GM12878 (cell line): ENCODE measurements around the gene ZNF618. TPM values are rescaled to one million over a fixed set of nuclear protein-coding genes. Genes with fewer than 3 reads are reported as not detected.

ENCODE experiments used
- ATAC-seq: fragments of 200-7000 bp; cut with Tn5 transposase; 3 replicates; pipeline ENCODE4 v1.9.1; 2020; ENCODE audit warnings: mild to moderate bottlenecking, moderate library complexity
- BruUV-seq: library from RNA; stranded (reverse); fragments of 400-500 nt; replicated peaks from 2 replicates; lab custom pipeline; 2021; lab: Mats Ljungman, UMichigan
- CTCF ChIA-PET: fragments of 300-600 bp; sonication (Branson Sonifier 250); formaldehyde crosslinking; extraction: SDS; loops from one replicate; lab custom pipeline; 2021; ENCODE audit warnings: inconsistent platforms; lab: Yijun Ruan, JAX
- POLR2A ChIA-PET: fragments of 350-600 bp; formaldehyde crosslinking; extraction: SDS; loops from one replicate; lab custom pipeline; 2021; ENCODE audit warnings: inconsistent platforms; lab: Charles Lee
- RAD21 ChIA-PET: fragments of 300-600 bp; sonication (Branson Sonifier 250); formaldehyde crosslinking; loops from one replicate; lab custom pipeline; 2023; ENCODE audit warnings: antibody characterized with exemption; ENCODE audit not compliant: unreplicated experiment; lab: Charles Lee
- SMC1A ChIA-PET: fragments of 300-600 bp; sonication (Branson Sonifier 250); formaldehyde crosslinking; loops from one replicate; lab custom pipeline; 2023; ENCODE audit not compliant: unreplicated experiment, uncharacterized antibody; lab: Charles Lee
- DNase-seq: peaks from one replicate; pipeline ENCODE4 v3.0.0-alpha.2; 2011; ENCODE audit warnings: low read depth, low spot score
- FAIRE-seq: peaks from 3 replicates; lab custom pipeline; 2011; peaks lifted over from hg19 to GRCh38; lab: Jason Lieb, UNC
- H2AFZ ChIP-seq: 2 replicates; pipeline ENCODE4 v1.6.0; 2011; ENCODE audit warnings: low read depth, low read length, control low read depth; ENCODE audit not compliant: control insufficient read depth
- H3K27ac ChIP-seq: 2 replicates; pipeline ENCODE4 v1.5.1; 2011; ENCODE audit warnings: control low read depth; ENCODE audit not compliant: control insufficient read depth, insufficient read depth
- H3K27me3 ChIP-seq, 2 experiments: replicated peaks in 1 of 2; 2 replicates each; pipeline versions ENCODE4 v1.6.0 to v1.6.1; 2011; ENCODE audit warnings: low read length in 1 of 2; ENCODE audit not compliant: control insufficient read depth in 2 of 2, insufficient read depth in 2 of 2
- H3K36me3 ChIP-seq, 2 experiments: 2 replicates each; pipeline ENCODE4 v1.5.1; 2011; ENCODE audit warnings: low read length in 1 of 2; ENCODE audit not compliant: control insufficient read depth in 2 of 2, insufficient read depth in 2 of 2
- H3K4me1 ChIP-seq: 2 replicates; pipeline ENCODE4 v1.6.1; 2011; ENCODE audit warnings: mild to moderate bottlenecking, low read length, moderate library complexity, mixed read lengths; ENCODE audit not compliant: control insufficient read depth, insufficient read depth
- H3K4me2 ChIP-seq: 2 replicates; pipeline ENCODE4 v1.6.0; 2011; ENCODE audit warnings: control low read depth; ENCODE audit not compliant: control insufficient read depth, insufficient read depth
- H3K4me3 ChIP-seq: fragments of 200-600 bp; sonication (generic); 2 replicates; pipeline ENCODE4 v1.5.1; 2016
- H3K79me2 ChIP-seq: 2 replicates; pipeline ENCODE4 v1.6.0; 2011; ENCODE audit warnings: low read length; ENCODE audit not compliant: control insufficient read depth, insufficient read depth
- H3K9ac ChIP-seq: 2 replicates; pipeline ENCODE4 v1.8.0; 2011; ENCODE audit warnings: low read length, control low read depth, mixed read lengths; ENCODE audit not compliant: control insufficient read depth, insufficient read depth
- H3K9me3 ChIP-seq: replicated peaks from 3 replicates; pipeline ENCODE4 v1.5.1; 2011; ENCODE audit warnings: mild to moderate bottlenecking, low read length; ENCODE audit not compliant: control insufficient read depth, insufficient read depth
- H4K20me1 ChIP-seq: 2 replicates; pipeline ENCODE4 v1.6.0; 2011; ENCODE audit not compliant: control insufficient read depth, insufficient read depth
- DPF2 ChIP-seq: fragments of 450-650 bp; IDR thresholded peaks from 2 replicates; pipeline ENCODE4 v1.6.1; 2017; ENCODE audit warnings: mild to moderate bottlenecking
- E4F1 ChIP-seq: fragments of 450-650 bp; IDR thresholded peaks from 2 replicates; pipeline ENCODE4 v1.6.1; 2018; ENCODE audit warnings: borderline replicate concordance, mild to moderate bottlenecking; ENCODE audit not compliant: partially characterized antibody
- EED ChIP-seq: sonication (generic); IDR thresholded peaks from 2 replicates; pipeline ENCODE4 v1.6.1; 2016; ENCODE audit warnings: antibody characterized with exemption, low read depth
- EZH2 ChIP-seq: IDR thresholded peaks from 2 replicates; pipeline ENCODE4 v1.6.1; 2012; ENCODE audit warnings: low read depth, mild to moderate bottlenecking, control low read depth, inconsistent platforms, low read length, borderline replicate concordance; ENCODE audit not compliant: control insufficient read depth
- FOXM1 ChIP-seq: IDR thresholded peaks from 2 replicates; pipeline ENCODE4 v1.6.1; 2012; ENCODE audit warnings: low read depth, mild to moderate bottlenecking, inconsistent platforms, low read length, moderate library complexity
- JUNB ChIP-seq: IDR thresholded peaks from 2 replicates; pipeline ENCODE4 v1.6.1; 2016; ENCODE audit warnings: antibody characterized with exemption, mild to moderate bottlenecking
- MLLT1 ChIP-seq: fragments of 450-650 bp; IDR thresholded peaks from 2 replicates; pipeline ENCODE4 v1.6.1; 2016; ENCODE audit warnings: mild to moderate bottlenecking
- NR2C2 ChIP-seq: IDR thresholded peaks from 2 replicates; pipeline ENCODE4 v1.6.1; 2011; ENCODE audit warnings: borderline replicate concordance, low read depth; ENCODE audit not compliant: control insufficient read depth, insufficient read length
- PBX3 ChIP-seq: IDR thresholded peaks from 2 replicates; pipeline ENCODE4 v1.6.1; 2011; ENCODE audit warnings: mild to moderate bottlenecking, low read depth, low read length, moderate library complexity; ENCODE audit not compliant: insufficient replicate concordance
- PML ChIP-seq: IDR thresholded peaks from 2 replicates; pipeline ENCODE4 v1.6.1; 2012; ENCODE audit warnings: low read length, inconsistent platforms
- POLR2AphosphoS5 ChIP-seq: IDR thresholded peaks from 2 replicates; pipeline ENCODE4 v1.6.1; 2011; ENCODE audit warnings: mild to moderate bottlenecking, low read length, inconsistent platforms
- RAD51 ChIP-seq: fragments of 450-650 bp; IDR thresholded peaks from 2 replicates; pipeline ENCODE4 v1.6.1; 2016; ENCODE audit warnings: moderate library complexity, mild to moderate bottlenecking, inconsistent platforms
- SMARCA5 ChIP-seq: fragments of 450-650 bp; IDR thresholded peaks from 2 replicates; pipeline ENCODE4 v1.6.1; 2017; ENCODE audit warnings: mild to moderate bottlenecking
- SMC3 ChIP-seq: IDR thresholded peaks from 2 replicates; pipeline ENCODE4 v1.6.1; 2011; ENCODE audit warnings: low read length, improper control_type of control experiment, borderline replicate concordance
- TCF12 ChIP-seq: IDR thresholded peaks from 2 replicates; pipeline ENCODE4 v1.6.1; 2011; ENCODE audit warnings: low read depth, mild to moderate bottlenecking, low read length
- WRNIP1 ChIP-seq: IDR thresholded peaks from 2 replicates; pipeline ENCODE4 v1.6.1; 2011; ENCODE audit warnings: low read depth, low read length, improper control_type of control experiment, borderline replicate concordance
- YBX1 ChIP-seq: fragments of 450-650 bp; IDR thresholded peaks from 2 replicates; pipeline ENCODE4 v1.6.1; 2016; ENCODE audit warnings: antibody characterized with exemption
- ZNF207 ChIP-seq: fragments of 450-650 bp; IDR thresholded peaks from 2 replicates; pipeline ENCODE4 v1.6.1; 2014; ENCODE audit warnings: antibody characterized with exemption, mild to moderate bottlenecking, borderline replicate concordance
- ZNF24 ChIP-seq: fragments of 450-650 bp; IDR thresholded peaks from 2 replicates; pipeline ENCODE4 v1.6.1; 2017; ENCODE audit warnings: antibody characterized with exemption, mild to moderate bottlenecking
- WGBS: methylation state at CpG from one replicate; pipeline ENCODE4 v1.1.6; 2016; ENCODE audit warnings: low lambda C conversion rate; ENCODE audit not compliant: insufficient replicate concordance, insufficient coverage; ENCODE audit errors: missing lambda C conversion rate; 5-methylcytosine and 5-hydroxymethylcytosine counted together
- in situ Hi-C: fragments of 300-500 bp; cut with MboI; formaldehyde crosslinking; loops from 9 replicates; pipeline ENCODE4 v1.14.3; 2018; ENCODE audit warnings: mixed read lengths
- intact Hi-C: fragments of 100-400 bp; cut with micrococcal nuclease; formaldehyde crosslinking; loops from one replicate; pipeline ENCODE4 v1.14.2; 2022; ENCODE audit not compliant: unreplicated experiment
- polyA plus RNA-seq, 11 experiments: library from polyadenylated mRNA; depleted of rRNA in 4 of 11; unstranded in 6 of 11; stranded (reverse) in 5 of 11; fragments of >200 nt; fragmentation: Nextera tagmentation in 4 of 11; fragmentation: Illumina TruSeq in 1 of 11; extraction: Ambion mirVana in 4 of 11; extraction: Trizol in 1 of 11; gene quantifications; 1 replicate in 1 of 11; 2 replicates in 10 of 11; pipeline versions ENCODE4 v1.2.1 to v1.2.3, GENCODE V29; 2011 to 2016; ENCODE audit warnings: inconsistent platforms in 2 of 11, missing spikeins in 2 of 11, low read depth in 1 of 11
- total RNA-seq, 4 experiments: library from RNA; depleted of rRNA in 3 of 4; stranded (reverse); fragments of >200 nt in 3 of 4; fragmentation: Illumina TruSeq in 1 of 4; extraction: Trizol in 1 of 4; gene quantifications; 2 replicates each; pipeline versions ENCODE4 v1.2.1 to v1.2.3, GENCODE V29; 2013 to 2021
- TF ChIP-seq, protein P1 (sequence below): fragments of 450-650 bp; IDR thresholded peaks from 2 replicates; pipeline ENCODE4 v1.6.1; 2014; ENCODE audit warnings: mild to moderate bottlenecking

The ZNF618 gene
- total and polyA plus RNA-seq, 10 of the 15 experiments (the other 5 are each of a cell fraction or from before 2014, with no cell fraction given), result 0.01 to 0.24 (median 0.06) TPM; not detected in 2

DNA sequence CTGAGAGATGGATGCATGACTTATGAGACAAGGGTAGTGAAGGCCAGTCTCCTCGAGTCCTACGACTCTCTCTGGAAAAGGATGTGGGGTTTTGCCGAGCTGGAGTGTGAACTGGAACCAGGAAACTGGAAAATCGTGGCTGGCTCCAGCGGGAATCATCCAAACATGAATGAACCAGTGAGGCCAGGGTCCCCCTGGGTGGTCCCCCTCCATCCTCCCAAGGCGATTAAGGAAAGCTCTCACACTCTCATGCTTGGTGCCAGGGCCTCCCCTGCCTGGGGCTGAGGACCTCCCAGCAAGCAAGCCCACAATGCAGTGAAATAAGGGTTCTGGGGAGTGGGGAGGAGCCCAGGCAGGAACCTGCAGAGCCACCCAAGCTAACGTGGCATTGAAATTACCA, 211.6 kb downstream of the ZNF618 start:
- no peak overlapping the region for H3K4me3 ChIP-seq
- H3K9ac ChIP-seq, result no peak overlapping the region
- POLR2A ChIA-PET, result no interaction called here
- no peak overlapping the region for H2AFZ ChIP-seq
- intact Hi-C loops (no loop called here), in situ Hi-C loops (loop anchor here (25.0 kb wide), 1 partner anchor 200 kb away; no protein-coding TSS in a partner anchor)
- WGBS, result 14% methylated on average over 7 of the region's 7 CpGs
- no peaks in the 10 kb centered on the region for H4K20me1 ChIP-seq
- H3K27ac ChIP-seq, result no peak overlapping the region
- ATAC-seq (no peak), DNase-seq (no peak), FAIRE-seq (no peak)
- BruUV-seq, result no TSS peak
- CTCF ChIA-PET, result no interaction called here
- no peaks in the 10 kb centered on the region for H3K36me3 ChIP-seq
- peaks cover 0 to 5% of the 10 kb centered on the region in 2 experiments; a peak in 3 of 4 replicates for H3K27me3 ChIP-seq
- no peak for TF ChIP-seq FOXM1
- no peak for TF ChIP-seq SMC3
- no peak for TF ChIP-seq NR2C2
- no peak for TF ChIP-seq DPF2
- no peak for TF ChIP-seq EED
- TF ChIP-seq WRNIP1, result no peak
- TF ChIP-seq, protein P1, sequence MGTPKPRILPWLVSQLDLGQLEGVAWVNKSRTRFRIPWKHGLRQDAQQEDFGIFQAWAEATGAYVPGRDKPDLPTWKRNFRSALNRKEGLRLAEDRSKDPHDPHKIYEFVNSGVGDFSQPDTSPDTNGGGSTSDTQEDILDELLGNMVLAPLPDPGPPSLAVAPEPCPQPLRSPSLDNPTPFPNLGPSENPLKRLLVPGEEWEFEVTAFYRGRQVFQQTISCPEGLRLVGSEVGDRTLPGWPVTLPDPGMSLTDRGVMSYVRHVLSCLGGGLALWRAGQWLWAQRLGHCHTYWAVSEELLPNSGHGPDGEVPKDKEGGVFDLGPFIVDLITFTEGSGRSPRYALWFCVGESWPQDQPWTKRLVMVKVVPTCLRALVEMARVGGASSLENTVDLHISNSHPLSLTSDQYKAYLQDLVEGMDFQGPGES, result no peak
- no peak for TF ChIP-seq ZNF207
- TF ChIP-seq POLR2AphosphoS5, result no peak
- no peak for TF ChIP-seq PML
- no peak for TF ChIP-seq RAD51
- no peak for TF ChIP-seq TCF12
- TF ChIP-seq YBX1, result no peak
- TF ChIP-seq E4F1, result no peak
- no peak for TF ChIP-seq ZNF24
- TF ChIP-seq SMARCA5, result no peak
- no peak for TF ChIP-seq MLLT1
- TF ChIP-seq EZH2, result no peak
- no peak for TF ChIP-seq JUNB
- TF ChIP-seq PBX3, result no peak
- no peaks in the 10 kb centered on the region for H3K79me2 ChIP-seq
- no peak overlapping the region for H3K4me2 ChIP-seq
- RAD21 ChIA-PET, result no interaction called here
- H3K9me3 ChIP-seq, result no peaks in the 10 kb centered on the region
- SMC1A ChIA-PET, result no interaction called here
- H3K4me1 ChIP-seq, result no peaks in the 10 kb centered on the region
